B cell (primary cell): ENCODE data around the gene DUSP16. TPM values are rescaled to one million over a fixed set of nuclear protein-coding genes. Genes with fewer than 3 reads are reported as not detected.

Experiments used
- ATAC-seq: fragments of 200-7000 bp; cut with Tn5 transposase; one replicate; pipeline ENCODE4 v1.10.0; 2021; ENCODE audit warnings: low read depth, mild to moderate bottlenecking, moderate number of reproducible peaks, moderate library complexity
- CTCF ChIA-PET: fragments of 350-600 bp; sonication (Branson Sonifier 250); formaldehyde crosslinking; loops from one replicate; lab custom pipeline; 2021; ENCODE audit warnings: antibody characterized with exemption, inconsistent platforms; lab: Charles Lee
- POLR2A ChIA-PET: fragments of 350-600 bp; sonication (Branson Sonifier 250); formaldehyde crosslinking; loops from one replicate; lab custom pipeline; 2021; ENCODE audit warnings: antibody characterized with exemption; lab: Charles Lee
- DNase-seq: peaks from one replicate; pipeline ENCODE4 v3.0.0; 2013
- H2AFZ ChIP-seq: 2 replicates; pipeline ENCODE4 v1.6.1; 2012; ENCODE audit warnings: mild to moderate bottlenecking, low read depth, low read length; ENCODE audit not compliant: insufficient read depth, poor library complexity, severe bottlenecking
- H3K27ac ChIP-seq, 2 donors: 1 replicate in 1 of 2; 2 replicates in 1 of 2; pipeline ENCODE4 v1.5.1; 2012 to 2013; ENCODE audit warnings: low read length in 2 of 2, mild to moderate bottlenecking in 2 of 2, moderate library complexity in 1 of 2
- H3K27me3 ChIP-seq, 4 experiments: fragments of 200-600 bp in 1 of 4; sonication (generic) in 1 of 4; replicated peaks in 1 of 4; 1 replicate in 2 of 4; 2 replicates in 2 of 4; pipeline versions ENCODE4 v1.6.1 to v1.7.0; 2013 to 2016; ENCODE audit warnings: low read length in 3 of 4, mild to moderate bottlenecking in 2 of 4, mixed read lengths in 1 of 4, moderate library complexity in 1 of 4; ENCODE audit not compliant: insufficient read depth in 4 of 4, control insufficient read depth in 3 of 4; ENCODE audit errors: control extremely low read depth in 1 of 4
- H3K36me3 ChIP-seq, 2 experiments: replicated peaks in 1 of 2; 1 replicate in 1 of 2; 2 replicates in 1 of 2; pipeline versions ENCODE4 v1.6.1 to v1.7.1; 2013; ENCODE audit warnings: low read length in 1 of 2; ENCODE audit not compliant: insufficient read depth in 2 of 2, control insufficient read depth in 1 of 2; ENCODE audit errors: control extremely low read depth in 1 of 2, extremely low read depth in 1 of 2
- H3K4me1 ChIP-seq, 2 donors: fragments of 200-600 bp in 1 of 2; sonication (generic) in 1 of 2; 1 replicate in 1 of 2; 2 replicates in 1 of 2; pipeline versions ENCODE4 v1.5.1 to v1.6.1; 2013 to 2017; ENCODE audit warnings: low read length in 2 of 2; ENCODE audit not compliant: control insufficient read depth in 2 of 2, insufficient read depth in 2 of 2
- H3K4me2 ChIP-seq: replicated peaks from 2 replicates; pipeline ENCODE3; 2012; ENCODE audit warnings: mild to moderate bottlenecking, low read depth, low read length; ENCODE audit not compliant: poor library complexity, severe bottlenecking
- H3K4me3 ChIP-seq, 5 experiments: fragments of 200-600 bp in 1 of 5; sonication (generic) in 1 of 5; 1 replicate in 3 of 5; 2 replicates in 2 of 5; pipeline versions ENCODE4 v1.5.1 to v1.7.0; 2011 to 2016; ENCODE audit warnings: low read length in 4 of 5, mild to moderate bottlenecking in 4 of 5, low read depth in 2 of 5, control low read depth in 1 of 5, moderate library complexity in 1 of 5; ENCODE audit not compliant: insufficient read depth in 1 of 5; ENCODE audit errors: control extremely low read depth in 1 of 5, extremely low read depth in 1 of 5
- H3K79me2 ChIP-seq: fragments of 200-600 bp; sonication (generic); one replicate; pipeline ENCODE4 v1.6.0; 2016; ENCODE audit warnings: low read length; ENCODE audit not compliant: control insufficient read depth, insufficient read depth
- H3K9ac ChIP-seq: fragments of 200-600 bp; sonication (generic); 2 replicates; pipeline ENCODE4 v1.6.1; 2017; ENCODE audit warnings: mild to moderate bottlenecking, low read length, moderate library complexity
- H3K9me3 ChIP-seq, 3 donors: one replicate each; pipeline versions ENCODE4 v1.6.1 to v1.7.1; 2013; ENCODE audit warnings: low read length in 2 of 3; ENCODE audit not compliant: control insufficient read depth in 2 of 3, insufficient read depth in 1 of 3; ENCODE audit errors: control extremely low read depth in 1 of 3
- H4K20me1 ChIP-seq: 2 replicates; pipeline ENCODE4 v1.6.0; 2012; ENCODE audit warnings: mild to moderate bottlenecking, low read length; ENCODE audit not compliant: insufficient read depth, control insufficient read depth, poor library complexity, severe bottlenecking
- H3K27ac Mint-ChIP-seq: one replicate; pipeline ENCODE4 v1.8.0; 2021; ENCODE audit warnings: mixed read lengths
- H3K27me3 Mint-ChIP-seq: one replicate; pipeline ENCODE4 v1.8.0; 2021; ENCODE audit warnings: mixed read lengths
- H3K4me1 Mint-ChIP-seq: one replicate; pipeline ENCODE4 v1.8.0; 2021; ENCODE audit warnings: mixed read lengths
- H3K4me3 Mint-ChIP-seq: one replicate; pipeline ENCODE4 v1.8.0; 2021; ENCODE audit warnings: mixed read lengths
- H3K9me3 Mint-ChIP-seq: one replicate; pipeline ENCODE4 v1.8.0; 2022; ENCODE audit warnings: mixed read lengths; ENCODE audit not compliant: insufficient read depth
- EZH2 ChIP-seq: IDR thresholded peaks from 2 replicates; pipeline ENCODE4 v1.6.1; 2012; ENCODE audit warnings: borderline replicate concordance, low read depth, mild to moderate bottlenecking, moderate library complexity, low read length; ENCODE audit not compliant: insufficient read depth, poor library complexity, severe bottlenecking
- WGBS: methylation state at CpG from one replicate; pipeline ENCODE4 v1.1.5; 2013; ENCODE audit warnings: missing lambda C conversion rate; ENCODE audit not compliant: insufficient coverage; 5-methylcytosine and 5-hydroxymethylcytosine counted together
- intact Hi-C: fragments of 100-400 bp; cut with micrococcal nuclease; formaldehyde crosslinking; loops from one replicate; pipeline ENCODE4 v1.10.0; 2022
- polyA plus RNA-seq: library from polyadenylated mRNA; depleted of rRNA; stranded (reverse); fragments of >200 nt; gene quantifications from 2 replicates; pipeline ENCODE4 v1.2.3, GENCODE V29; 2012
- total RNA-seq, 2 donors: library from RNA; stranded (reverse); fragments of 120-200 nt in 1 of 2; gene quantifications; 1 replicate in 1 of 2; 2 replicates in 1 of 2; pipeline versions ENCODE4 v1.2.3 to v1.2.4, GENCODE V29; 2013 to 2022
- TF ChIP-seq, protein P1 (sequence below): fragments of 200-600 bp; IDR thresholded peaks from one replicate; pipeline ENCODE4 v1.8.0; 2022; ENCODE audit warnings: antibody characterized with exemption, mild to moderate bottlenecking

The DUSP16 gene
- total and polyA plus RNA-seq, 2 donors (not counting 1 experiment from before 2014, with no cell fraction given): 0.37 to 5.6 TPM

DNA sequence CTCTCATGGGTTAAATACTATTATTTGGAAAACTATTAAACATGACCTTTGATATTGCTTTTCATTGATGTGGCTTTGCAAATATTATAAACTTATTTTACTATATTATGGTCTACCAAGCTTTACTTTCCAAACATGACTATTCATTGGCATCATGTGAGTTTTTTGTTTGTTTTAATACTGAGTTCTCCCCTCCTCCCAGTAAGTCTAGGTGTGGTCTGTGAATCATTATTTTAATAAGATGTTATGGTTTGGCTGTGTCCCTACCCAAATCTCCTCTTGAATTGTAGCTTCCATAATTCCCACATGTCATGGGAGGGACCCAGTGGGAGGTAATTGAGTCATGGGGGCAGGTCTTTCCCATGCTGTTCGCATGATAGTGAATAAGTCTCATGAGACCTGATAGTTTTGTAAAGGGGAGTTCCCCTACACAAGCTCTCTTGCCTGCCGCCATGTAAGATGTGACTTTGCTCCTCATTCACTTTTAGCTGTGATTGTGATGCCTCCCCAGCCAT, 125.8 kb downstream of the DUSP16 start:
- peaks cover 4% of the 10 kb centered on the region for H3K79me2 ChIP-seq
- Mint-ChIP-seq H3K4me1 (peaks cover 2% of the 10 kb centered on the region), H3K9me3 (peaks cover 5% of the 10 kb centered on the region), H3K4me3 (no peak overlapping the region), H3K27ac (no peak overlapping the region), H3K27me3 (no peaks in the 10 kb centered on the region)
- H3K9ac ChIP-seq: no peak overlapping the region
- H3K9me3 ChIP-seq: peaks cover 0 to 1% (median 0%) of the 10 kb centered on the region in 3 donors
- H3K4me3 ChIP-seq: no peak overlapping the region
- intact Hi-C loops: no loop called here
- ATAC-seq (no peak), DNase-seq (no peak)
- no peak overlapping the region for H2AFZ ChIP-seq
- TF ChIP-seq, protein P1, sequence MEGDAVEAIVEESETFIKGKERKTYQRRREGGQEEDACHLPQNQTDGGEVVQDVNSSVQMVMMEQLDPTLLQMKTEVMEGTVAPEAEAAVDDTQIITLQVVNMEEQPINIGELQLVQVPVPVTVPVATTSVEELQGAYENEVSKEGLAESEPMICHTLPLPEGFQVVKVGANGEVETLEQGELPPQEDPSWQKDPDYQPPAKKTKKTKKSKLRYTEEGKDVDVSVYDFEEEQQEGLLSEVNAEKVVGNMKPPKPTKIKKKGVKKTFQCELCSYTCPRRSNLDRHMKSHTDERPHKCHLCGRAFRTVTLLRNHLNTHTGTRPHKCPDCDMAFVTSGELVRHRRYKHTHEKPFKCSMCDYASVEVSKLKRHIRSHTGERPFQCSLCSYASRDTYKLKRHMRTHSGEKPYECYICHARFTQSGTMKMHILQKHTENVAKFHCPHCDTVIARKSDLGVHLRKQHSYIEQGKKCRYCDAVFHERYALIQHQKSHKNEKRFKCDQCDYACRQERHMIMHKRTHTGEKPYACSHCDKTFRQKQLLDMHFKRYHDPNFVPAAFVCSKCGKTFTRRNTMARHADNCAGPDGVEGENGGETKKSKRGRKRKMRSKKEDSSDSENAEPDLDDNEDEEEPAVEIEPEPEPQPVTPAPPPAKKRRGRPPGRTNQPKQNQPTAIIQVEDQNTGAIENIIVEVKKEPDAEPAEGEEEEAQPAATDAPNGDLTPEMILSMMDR: no peak
- no peak for TF ChIP-seq EZH2
- ChIA-PET POLR2A (no interaction called here), CTCF (interaction anchor here (1.2 to 1.3 kb wide), 2 partner anchors 8 to 300 kb away, joined by 3 read pairs; no protein-coding TSS in a partner anchor)
- H3K27me3 ChIP-seq: no peaks in the 10 kb centered on the region
- H3K36me3 ChIP-seq: peaks cover 7 to 21% of the 10 kb centered on the region in 2 experiments
- no CpG with 5 or more reads among the region's 2 CpGs for WGBS
- no peaks in the 10 kb centered on the region for H3K4me1 ChIP-seq
- H3K4me2 ChIP-seq: no peak overlapping the region
- no peak overlapping the region for H3K27ac ChIP-seq
- H4K20me1 ChIP-seq: no peaks in the 10 kb centered on the region

DNA sequence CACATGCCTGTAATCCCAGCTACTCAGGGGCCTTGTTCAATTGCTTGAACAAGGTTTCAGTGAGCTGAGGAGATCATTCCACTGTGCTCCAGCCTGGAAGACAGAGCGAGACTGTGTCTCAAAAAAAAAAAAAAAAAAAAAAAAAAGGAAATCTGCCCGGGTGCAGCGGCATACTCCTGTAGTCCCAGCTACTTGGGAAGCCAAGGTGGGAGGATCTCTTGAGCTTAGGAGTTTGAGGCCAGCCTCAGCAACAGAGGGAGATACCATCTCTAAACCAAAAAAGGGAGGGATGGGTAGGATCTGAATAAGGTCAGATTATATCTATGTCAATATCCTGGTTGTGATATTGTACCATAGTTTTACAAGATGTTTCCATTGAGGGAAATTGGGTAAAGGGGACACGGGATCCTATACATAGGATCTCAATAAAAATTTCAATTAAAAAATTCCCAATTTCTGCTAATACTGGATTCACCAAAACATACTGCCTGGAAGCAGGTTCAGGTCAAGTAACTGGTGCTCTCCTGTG, 129.4 kb downstream of the DUSP16 start:
- TF ChIP-seq, protein P1: no peak
- TF ChIP-seq EZH2: no peak
- peaks cover 0 to 1% (median 0%) of the 10 kb centered on the region in 3 donors for H3K9me3 ChIP-seq
- H3K9ac ChIP-seq: no peak overlapping the region
- POLR2A ChIA-PET: no interaction called here
- H4K20me1 ChIP-seq: no peaks in the 10 kb centered on the region
- no peaks in the 10 kb centered on the region for H3K27me3 ChIP-seq
- 100% methylated on average over 1 of the region's 4 CpGs for WGBS
- Mint-ChIP-seq H3K27me3 (no peaks in the 10 kb centered on the region), H3K4me1 (peaks cover 2% of the 10 kb centered on the region), H3K9me3 (peaks cover 5% of the 10 kb centered on the region), H3K4me3 (no peak overlapping the region), H3K27ac (no peak overlapping the region)
- H3K79me2 ChIP-seq: peaks cover 6% of the 10 kb centered on the region
- no peak overlapping the region for H2AFZ ChIP-seq
- H3K4me3 ChIP-seq: no peak overlapping the region
- H3K27ac ChIP-seq: no peak overlapping the region
- intact Hi-C loops: no loop called here
- H3K36me3 ChIP-seq: peaks cover 7 to 15% of the 10 kb centered on the region in 2 experiments
- H3K4me2 ChIP-seq: no peak overlapping the region
- no peaks in the 10 kb centered on the region for H3K4me1 ChIP-seq
- DNase-seq: no peak
- no peak for ATAC-seq
- CTCF ChIA-PET: no interaction called here
